Activated CD4-positive, CD25-positive, alpha-beta regulatory T cell treated with anti-CD3 and anti-CD28 coated beads, Interleukin-2, amount 50 U/mL, for 16 hours (primary cell): ENCODE measurements around the gene TAF3.

ENCODE experiments used
- DNase-seq: peaks from one replicate; pipeline ENCODE4 v3.0.0-alpha.2; 2020; ENCODE audit warnings: low read depth, low spot score

TAF3 gene

GRCh38 chr10:7881119-7881518, 62.8 kb downstream of the TAF3 start:
- DNase-seq, result no peak

DNA sequence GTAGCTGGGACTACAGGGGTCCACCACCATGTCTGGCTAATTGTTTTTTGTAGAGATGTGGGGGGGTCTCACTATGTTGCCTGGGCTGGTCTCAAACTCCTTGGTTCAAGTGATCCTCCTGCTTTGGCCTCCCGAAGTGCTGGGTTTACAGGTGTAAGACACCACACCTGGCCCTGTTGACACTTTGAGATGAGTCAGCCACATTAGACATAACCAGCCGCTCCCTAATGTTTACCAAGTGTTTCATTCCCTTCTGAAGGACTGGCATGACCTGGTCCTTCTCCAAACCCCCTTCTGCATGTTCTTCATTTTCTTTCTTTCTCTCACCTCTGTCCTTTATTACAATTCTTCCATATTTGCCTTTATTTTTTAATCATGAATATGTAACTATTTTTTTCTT, 67.8 kb downstream of the TAF3 start:
- no peak for DNase-seq

GRCh38 chr10:7887174-7887816, 69.0 kb downstream of the TAF3 start:
- DNase-seq, result no peak

GRCh38 chr10:7889947-7890542, 71.7 kb downstream of the TAF3 start:
- no peak for DNase-seq

DNA sequence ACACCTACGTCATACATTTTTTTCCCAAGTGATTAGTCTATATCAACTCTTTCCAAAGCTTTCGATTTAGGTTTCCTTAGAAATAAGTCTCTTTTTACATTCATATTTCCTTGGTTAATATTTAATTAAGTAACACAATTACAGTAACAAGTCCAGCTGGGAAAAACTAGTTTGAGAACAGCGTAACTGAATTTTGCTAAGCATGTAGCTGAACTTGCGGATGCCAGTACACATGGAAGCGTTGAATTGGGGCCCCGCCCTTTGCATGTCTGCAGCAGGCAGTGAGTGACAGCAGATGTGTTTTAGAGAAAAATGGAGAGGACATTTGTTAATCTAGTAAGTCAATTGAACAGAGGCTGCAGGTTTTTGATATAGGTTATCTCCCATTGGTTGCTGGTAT, 72.5 kb downstream of the TAF3 start:
- DNase-seq, result no peak

DNA sequence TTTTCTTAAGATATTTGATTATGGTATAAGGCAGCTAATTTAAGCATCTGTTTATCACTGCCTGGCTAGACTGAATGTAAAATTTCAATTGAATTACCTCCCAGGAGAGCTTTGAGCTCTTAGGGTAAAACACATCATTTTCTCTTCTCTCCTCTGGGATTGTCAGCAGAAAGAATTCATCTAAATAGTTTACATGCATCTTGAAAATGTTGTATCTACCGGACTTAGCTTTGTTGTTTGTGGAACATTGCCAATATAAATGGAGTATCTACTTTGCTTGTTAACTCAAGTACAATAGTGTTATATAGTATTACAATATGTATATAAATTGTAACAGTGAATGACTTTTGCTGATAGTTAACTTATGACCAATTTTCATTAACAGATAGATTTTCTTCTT, 73.3 kb downstream of the TAF3 start:
- DNase-seq, result no peak

GRCh38 chr10:7892146-7892545, 73.8 kb downstream of the TAF3 start:
- no peak for DNase-seq

DNA sequence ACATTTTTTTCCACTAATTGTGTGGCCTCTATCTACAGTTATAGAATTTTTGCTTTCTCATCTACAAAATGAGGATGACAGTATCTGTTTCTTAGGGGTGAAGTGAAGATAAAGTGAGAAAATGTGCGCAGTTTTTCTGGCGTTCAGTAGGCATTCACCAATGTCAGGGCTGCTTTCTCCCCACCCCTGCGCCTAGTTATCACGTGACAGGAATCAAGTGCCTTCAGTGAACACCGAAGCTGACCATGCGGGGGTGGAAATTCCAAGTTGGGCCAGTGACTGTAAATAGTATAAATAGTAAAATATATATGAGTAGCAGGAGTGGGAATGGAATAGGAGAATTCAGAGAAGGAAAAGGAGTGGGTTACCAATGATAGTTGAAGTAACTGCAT, 77.4 kb downstream of the TAF3 start:
- DNase-seq, result no peak

DNA sequence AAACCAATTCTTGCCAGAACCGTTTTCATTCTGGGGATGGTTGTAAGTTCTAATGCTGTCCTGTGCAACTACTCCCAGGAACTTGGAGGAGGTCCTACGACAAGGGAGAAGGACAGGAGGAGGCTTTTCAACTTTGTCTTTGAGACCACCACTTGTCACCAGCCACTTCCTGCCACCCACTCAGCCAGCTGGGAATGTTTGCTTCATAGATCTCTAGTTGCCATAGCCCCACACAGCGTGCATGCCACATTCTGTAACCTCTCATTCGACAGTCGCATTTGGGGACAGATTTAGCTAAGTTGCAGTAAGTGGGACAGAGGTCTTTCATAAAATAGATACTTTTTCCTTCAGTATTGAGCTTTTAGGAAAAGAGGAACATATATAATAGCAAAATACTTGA, 78.0 kb downstream of the TAF3 start:
- DNase-seq, result no peak

DNA sequence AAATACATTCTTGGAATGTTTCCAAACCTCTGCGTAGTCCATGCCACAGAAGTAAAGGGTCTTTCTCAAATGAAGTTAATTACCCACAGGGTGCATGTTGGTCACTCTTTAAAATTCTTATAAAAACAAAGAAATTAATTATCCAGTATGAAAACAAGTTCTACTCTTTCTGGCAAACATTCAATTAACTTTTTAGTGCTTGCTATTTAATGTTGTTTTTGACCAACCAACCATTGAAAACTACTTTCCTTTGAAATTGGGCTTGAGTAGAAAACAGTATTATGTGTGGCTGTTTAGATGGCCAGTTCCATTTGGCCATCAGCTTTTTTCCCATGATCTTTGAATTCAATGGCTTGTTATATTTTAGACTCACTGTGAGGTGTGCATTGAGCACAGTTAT, 83.0 kb downstream of the TAF3 start:
- DNase-seq, result no peak

DNA sequence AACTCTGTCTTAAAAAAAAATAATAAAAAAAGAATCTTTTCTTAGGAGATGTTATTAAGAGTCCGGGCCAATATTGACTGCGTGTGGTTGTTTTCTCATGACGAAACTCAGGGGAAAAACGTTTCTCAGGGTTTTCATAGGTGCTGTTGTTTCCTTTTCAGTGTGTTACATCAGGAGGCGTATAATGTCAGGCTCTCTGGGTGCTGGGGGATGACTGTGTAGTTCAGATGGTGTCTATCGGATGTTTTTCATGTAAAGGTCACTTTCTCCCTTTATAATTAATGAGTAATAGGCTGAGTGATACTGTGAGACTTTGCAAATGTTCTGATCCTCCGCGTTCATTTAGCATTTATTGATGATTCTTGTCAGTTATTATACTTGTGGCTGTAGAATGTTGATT, 84.1 kb downstream of the TAF3 start:
- DNase-seq, result no peak

DNA sequence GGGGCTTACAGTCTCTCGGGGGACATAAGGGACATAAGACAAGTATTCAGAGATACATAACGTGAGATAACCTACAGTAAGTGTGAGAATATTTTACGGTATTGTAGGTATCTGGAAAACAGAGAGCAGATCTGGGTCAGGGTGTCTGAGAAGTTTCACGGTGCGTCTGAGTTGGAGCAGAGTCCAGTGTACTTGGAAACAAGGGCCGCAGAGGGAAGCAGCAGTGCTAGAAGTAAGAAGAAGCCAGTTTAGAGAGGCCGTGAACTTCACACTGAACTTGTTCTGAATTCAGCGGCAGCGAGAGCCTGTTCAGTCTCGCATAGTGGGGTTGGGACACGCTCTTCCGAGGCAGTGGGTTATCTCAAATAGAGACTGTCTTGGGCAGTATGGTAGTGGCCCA, 85.5 kb downstream of the TAF3 start:
- DNase-seq, result no peak

DNA sequence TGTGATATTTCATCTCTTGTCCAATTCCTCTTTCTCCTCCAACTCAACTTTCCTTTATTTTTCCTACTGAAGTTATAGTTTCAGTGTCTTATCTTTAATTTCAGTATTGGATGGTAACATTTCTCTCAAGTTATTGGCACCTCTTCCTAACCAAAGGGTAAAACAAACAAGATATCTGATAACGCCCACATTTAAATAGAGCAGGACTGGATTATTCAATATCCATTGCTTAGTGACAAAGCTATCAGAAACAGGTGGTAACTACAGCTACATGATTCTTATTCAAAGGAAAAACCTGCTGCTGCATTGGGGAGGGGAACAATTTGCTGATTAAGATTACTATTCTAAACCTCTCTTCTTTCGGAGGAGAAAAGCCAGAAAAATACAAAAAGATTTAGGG, 87.8 kb downstream of the TAF3 start:
- DNase-seq, result no peak

DNA sequence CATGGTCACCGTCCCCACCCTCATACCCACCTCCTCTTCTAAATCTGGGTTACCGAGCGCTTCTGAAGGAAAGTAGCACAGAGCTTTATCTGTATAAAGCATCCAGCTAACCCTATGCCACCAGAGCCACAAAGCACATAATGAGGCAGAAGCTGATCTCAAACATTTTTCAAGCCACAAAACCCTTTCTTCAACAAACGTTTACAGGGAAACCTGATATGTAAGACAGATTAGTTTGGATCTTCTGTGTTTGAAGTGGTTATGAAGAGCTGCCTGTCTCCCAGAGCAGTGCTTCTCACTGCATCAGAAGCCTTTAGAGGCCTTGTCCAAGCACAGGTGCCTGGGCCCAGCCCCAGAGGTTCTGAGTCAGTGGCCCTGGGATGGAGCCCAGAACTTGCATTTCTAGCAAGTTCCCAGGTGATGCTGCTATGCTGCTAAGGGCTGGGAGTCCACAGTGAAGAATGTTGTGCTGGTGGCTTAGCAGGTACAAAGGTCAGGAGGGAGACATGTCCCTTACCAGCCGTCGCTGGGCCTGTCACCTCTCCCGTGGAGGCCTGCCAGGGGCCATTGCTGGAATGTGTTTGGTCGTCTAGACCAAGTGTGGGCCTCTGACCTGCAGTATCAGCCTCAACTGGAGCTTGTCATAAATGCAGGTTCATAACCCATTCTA, 90.4 kb downstream of the TAF3 start:
- no peak for DNase-seq

DNA sequence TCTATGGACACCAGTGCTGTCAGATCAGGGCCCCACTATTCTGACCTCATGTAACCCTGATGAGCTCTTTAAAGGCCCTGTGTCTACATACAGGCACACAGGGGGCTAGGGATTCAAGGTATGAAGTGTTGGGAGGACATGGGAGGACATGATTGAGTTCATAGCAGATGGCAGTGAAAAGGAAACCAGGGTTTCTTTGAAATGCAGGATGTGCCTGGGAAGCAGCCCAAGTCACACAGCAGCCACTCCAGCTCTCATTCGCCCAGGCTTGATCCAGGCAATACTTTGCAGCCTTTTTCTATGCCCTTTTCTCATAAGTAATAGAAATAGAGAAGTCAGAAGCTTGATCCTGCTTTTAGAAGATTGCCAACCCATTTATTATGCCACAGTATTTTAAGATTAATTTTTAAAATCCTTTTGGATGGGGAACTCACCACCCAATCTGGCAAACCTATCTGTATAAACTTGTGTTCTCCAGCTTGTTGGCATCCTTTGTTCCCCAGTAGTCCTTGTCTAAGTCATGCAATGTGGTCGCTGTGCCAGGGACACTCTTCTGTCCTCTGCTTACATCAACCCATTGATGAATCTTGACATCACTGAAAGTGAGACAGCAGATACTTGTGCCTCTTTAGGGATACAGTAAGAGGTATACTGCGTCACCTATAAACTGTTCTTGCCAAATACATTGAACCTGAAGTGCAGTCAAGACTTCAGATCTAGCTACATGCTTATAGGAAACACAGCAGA, 95.0 kb downstream of the TAF3 start:
- no peak for DNase-seq

DNA sequence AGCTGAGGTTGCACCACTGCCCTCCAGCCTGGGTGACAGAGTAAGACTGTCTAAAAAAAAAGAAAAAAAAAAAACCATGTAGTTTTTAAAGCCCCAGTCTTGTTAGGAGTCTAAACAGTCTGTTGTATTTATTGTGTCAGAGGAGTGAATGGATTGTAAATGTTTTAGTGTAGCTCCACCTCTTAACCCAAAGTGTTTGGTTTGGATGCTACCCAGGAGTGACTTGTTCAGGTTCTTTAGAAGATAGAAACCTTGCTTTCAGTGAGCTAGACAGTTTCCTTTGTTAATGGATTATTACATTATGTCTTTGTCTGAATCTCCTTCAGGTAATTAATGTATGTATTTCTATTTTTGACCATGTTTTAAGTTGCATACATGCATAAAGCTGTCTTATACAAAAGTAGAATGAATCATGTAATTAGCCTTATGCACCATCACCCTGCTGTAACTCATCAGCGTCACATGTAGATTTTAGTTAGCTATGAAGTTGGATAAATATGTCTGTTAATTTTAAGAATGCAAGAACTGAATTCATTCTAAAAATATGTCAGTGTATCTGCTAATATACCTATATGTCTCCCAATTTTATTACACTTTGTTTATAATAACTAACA, 97.7 kb downstream of the TAF3 start:
- DNase-seq, result no peak

GRCh38 chr10:7917736-7918135, 99.4 kb downstream of the TAF3 start:
- no peak for DNase-seq

DNA sequence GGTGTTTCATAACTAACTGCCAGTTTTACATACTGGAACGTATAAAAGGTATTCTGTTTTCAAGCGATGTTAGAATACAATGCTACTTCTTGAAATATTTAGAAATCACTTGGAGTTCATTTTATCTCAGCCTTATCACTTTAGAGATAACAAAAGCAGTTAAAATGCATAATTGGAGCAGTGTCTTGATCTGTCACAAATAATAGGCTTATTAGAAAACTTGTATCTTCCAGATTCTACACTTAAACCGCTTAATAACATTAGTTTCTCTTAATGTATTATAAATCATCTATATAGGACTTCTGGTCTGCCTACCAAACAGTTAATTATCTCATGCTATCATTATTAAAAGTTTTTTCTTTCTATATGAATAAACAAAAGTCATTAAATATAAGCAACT, 104.4 kb downstream of the TAF3 start:
- DNase-seq, result no peak

- DNase-seq, result no peak
Observed at GRCh38 chr10:7928536-7928935, 110.2 kb downstream of the TAF3 start.

- DNase-seq, result no peak
Observed at GRCh38 chr10:7932301-7933036, 114.2 kb downstream of the TAF3 start.

- DNase-seq, result no peak
Observed at GRCh38 chr10:7933262-7933661, 115.0 kb downstream of the TAF3 start.

GRCh38 chr10:7933757-7934156, 115.5 kb downstream of the TAF3 start:
- no peak for DNase-seq
